Natural killer cell (primary cell): ENCODE measurements around the gene NPAS3. TPM values are rescaled to one million over a fixed set of nuclear protein-coding genes. Genes with fewer than 3 reads are reported as not detected.

Experiments used
- ATAC-seq, 3 donors: fragments of 150-1000 bp in 2 of 3; fragments of 200-7000 bp in 1 of 3; cut with Tn5 transposase; 1 replicate in 1 of 3; 2 replicates in 2 of 3; pipeline ENCODE4 v1.10.0; 2021; ENCODE audit warnings: mild to moderate bottlenecking in 2 of 3, moderate library complexity in 2 of 3
- DNase-seq, 2 donors: peaks; one replicate each; pipeline versions ENCODE4 v3.0.0 to v3.0.0-alpha.2; 2013 to 2021; ENCODE audit warnings: mixed read lengths in 1 of 2
- H3K27ac ChIP-seq: one replicate; pipeline ENCODE4 v1.5.1; 2013; ENCODE audit warnings: mild to moderate bottlenecking, low read length
- H3K27me3 ChIP-seq: one replicate; pipeline ENCODE4 v1.6.1; 2013; ENCODE audit warnings: low read length; ENCODE audit not compliant: control insufficient read depth, insufficient read depth
- H3K36me3 ChIP-seq: one replicate; pipeline ENCODE4 v1.6.1; 2013; ENCODE audit warnings: low read length; ENCODE audit not compliant: control insufficient read depth, insufficient read depth
- H3K4me1 ChIP-seq: one replicate; pipeline ENCODE4 v1.6.1; 2013; ENCODE audit warnings: low read length; ENCODE audit not compliant: control insufficient read depth, insufficient read depth
- H3K4me3 ChIP-seq: one replicate; pipeline ENCODE4 v1.5.1; 2013; ENCODE audit warnings: low read length
- H3K9me3 ChIP-seq: one replicate; pipeline ENCODE4 v1.6.1; 2013; ENCODE audit warnings: low read length; ENCODE audit not compliant: control insufficient read depth, insufficient read depth
- H3K27ac Mint-ChIP-seq, 2 donors: one replicate each; pipeline ENCODE4 v1.8.0; 2022; ENCODE audit warnings: mild to moderate bottlenecking in 2 of 2, mixed read lengths in 2 of 2, moderate library complexity in 1 of 2
- H3K27me3 Mint-ChIP-seq, 2 donors: one replicate each; pipeline ENCODE4 v1.8.0; 2022; ENCODE audit warnings: low read depth in 2 of 2, mixed read lengths in 2 of 2
- H3K36me3 Mint-ChIP-seq: one replicate; pipeline ENCODE4 v1.8.0; 2022; ENCODE audit warnings: mixed read lengths
- H3K4me1 Mint-ChIP-seq, 2 donors: one replicate each; pipeline ENCODE4 v1.8.0; 2022; ENCODE audit warnings: mixed read lengths in 2 of 2
- H3K4me3 Mint-ChIP-seq: one replicate; pipeline ENCODE4 v1.8.0; 2022; ENCODE audit warnings: mild to moderate bottlenecking, moderate library complexity, mixed read lengths
- H3K9me3 Mint-ChIP-seq, 2 donors: one replicate each; pipeline ENCODE4 v1.8.0; 2022; ENCODE audit warnings: mixed read lengths in 2 of 2
- WGBS: methylation state at CpG from one replicate; pipeline ENCODE4 v1.1.7; 2013; ENCODE audit warnings: missing lambda C conversion rate; ENCODE audit not compliant: insufficient coverage; 5-methylcytosine and 5-hydroxymethylcytosine counted together
- intact Hi-C: fragments of 100-400 bp; cut with micrococcal nuclease; formaldehyde crosslinking; loops from one replicate; pipeline ENCODE4 v1.14.2; 2022
- total RNA-seq, 4 donors: library from RNA; stranded (reverse); fragments of 120-200 nt in 1 of 4; gene quantifications; one replicate each; pipeline versions ENCODE4 v1.2.3 to v1.2.4, GENCODE V29; 2013 to 2022
- TF ChIP-seq, protein P1 (sequence below): fragments of 200-600 bp; IDR thresholded peaks from one replicate; pipeline ENCODE4 v1.8.0; 2022; ENCODE audit warnings: antibody characterized with exemption

Gene NPAS3
- total RNA-seq, 3 donors from 2014 or later (not counting 1 experiment from before 2014, with no cell fraction given): not detected

DNA sequence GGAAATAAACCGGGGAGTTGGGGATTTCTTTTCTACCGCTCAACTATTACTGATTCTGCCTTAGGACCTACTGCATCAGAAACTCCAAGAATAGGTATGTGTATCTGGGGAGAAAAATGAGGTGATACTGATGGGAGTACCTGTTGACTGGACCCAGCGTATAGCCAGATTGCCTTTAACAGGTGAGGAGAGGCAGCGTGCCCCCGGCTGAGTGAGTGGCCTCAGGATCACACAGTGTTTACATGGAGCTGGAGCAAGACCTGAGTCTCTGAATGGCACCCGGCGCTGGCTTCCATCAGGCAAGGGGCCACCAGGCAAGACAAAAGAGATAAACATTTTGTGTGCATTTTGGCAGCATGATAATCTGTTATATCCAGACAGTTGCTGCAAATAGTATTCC, 516.0 kb downstream of the NPAS3 start:
- DNase-seq (no peak), ATAC-seq (no peak)
- Histone ChIP-seq H3K4me1 (no peaks in the 10 kb centered on the region), H3K27ac (no peak overlapping the region), H3K4me3 (no peak overlapping the region), H3K9me3 (no peaks in the 10 kb centered on the region), H3K36me3 (no peaks in the 10 kb centered on the region), H3K27me3 (no peaks in the 10 kb centered on the region)
- Mint-ChIP-seq H3K36me3 (no peaks in the 10 kb centered on the region), H3K4me3 (no peak overlapping the region), H3K27ac (no peak overlapping the region), H3K27me3 (no peaks in the 10 kb centered on the region), H3K4me1 (peaks cover 6 to 14% of the 10 kb centered on the region in 2 donors), H3K9me3 (peaks cover 0 to 3% of the 10 kb centered on the region in 2 donors)
- WGBS: 82% methylated on average over 7 of the region's 7 CpGs
- TF ChIP-seq, protein P1, sequence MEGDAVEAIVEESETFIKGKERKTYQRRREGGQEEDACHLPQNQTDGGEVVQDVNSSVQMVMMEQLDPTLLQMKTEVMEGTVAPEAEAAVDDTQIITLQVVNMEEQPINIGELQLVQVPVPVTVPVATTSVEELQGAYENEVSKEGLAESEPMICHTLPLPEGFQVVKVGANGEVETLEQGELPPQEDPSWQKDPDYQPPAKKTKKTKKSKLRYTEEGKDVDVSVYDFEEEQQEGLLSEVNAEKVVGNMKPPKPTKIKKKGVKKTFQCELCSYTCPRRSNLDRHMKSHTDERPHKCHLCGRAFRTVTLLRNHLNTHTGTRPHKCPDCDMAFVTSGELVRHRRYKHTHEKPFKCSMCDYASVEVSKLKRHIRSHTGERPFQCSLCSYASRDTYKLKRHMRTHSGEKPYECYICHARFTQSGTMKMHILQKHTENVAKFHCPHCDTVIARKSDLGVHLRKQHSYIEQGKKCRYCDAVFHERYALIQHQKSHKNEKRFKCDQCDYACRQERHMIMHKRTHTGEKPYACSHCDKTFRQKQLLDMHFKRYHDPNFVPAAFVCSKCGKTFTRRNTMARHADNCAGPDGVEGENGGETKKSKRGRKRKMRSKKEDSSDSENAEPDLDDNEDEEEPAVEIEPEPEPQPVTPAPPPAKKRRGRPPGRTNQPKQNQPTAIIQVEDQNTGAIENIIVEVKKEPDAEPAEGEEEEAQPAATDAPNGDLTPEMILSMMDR: no peak
- intact Hi-C loops: no loop called here

DNA sequence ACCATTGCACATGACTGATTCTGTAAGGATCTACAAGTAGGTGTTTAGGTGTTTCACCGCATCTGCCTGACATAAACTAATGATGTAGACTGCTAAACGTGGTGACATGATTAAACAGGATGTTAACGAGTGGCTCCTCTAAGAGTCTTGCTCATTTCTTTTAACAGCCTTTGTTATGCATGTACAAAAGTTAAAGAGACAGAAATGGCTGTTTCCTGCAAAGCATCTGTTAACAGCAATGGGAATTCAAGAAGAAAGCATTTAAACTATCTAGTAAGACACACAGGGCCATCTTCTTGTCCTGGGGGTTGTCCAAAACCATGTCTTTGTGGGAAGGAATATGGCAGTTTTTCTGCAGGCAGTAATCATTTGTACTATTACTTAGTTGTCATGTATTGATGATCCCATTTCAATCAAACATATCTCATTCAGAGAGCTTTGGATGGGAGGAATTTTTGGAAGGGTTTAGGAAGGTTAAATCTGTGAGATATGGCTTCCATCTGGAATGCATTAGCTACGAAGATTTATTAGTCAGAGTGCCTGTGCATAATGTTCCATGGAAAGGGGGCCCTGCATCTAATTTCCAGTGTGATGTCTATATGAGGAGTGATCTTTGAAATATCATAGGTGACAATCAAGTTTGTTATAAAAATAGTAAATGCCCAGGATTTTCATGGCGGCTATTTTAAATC, 517.1 kb downstream of the NPAS3 start:
- H3K4me3 ChIP-seq: no peak overlapping the region
- Mint-ChIP-seq H3K27ac (no peak overlapping the region), H3K27me3 (no peaks in the 10 kb centered on the region), H3K9me3 (peaks cover 0 to 3% of the 10 kb centered on the region in 2 donors), H3K36me3 (no peaks in the 10 kb centered on the region), H3K4me3 (no peak overlapping the region), H3K4me1 (peaks cover 6 to 14% of the 10 kb centered on the region in 2 donors)
- no peaks in the 10 kb centered on the region for H3K36me3 ChIP-seq
- DNase-seq (no peak), ATAC-seq (no peak)
- TF ChIP-seq, protein P1: no peak
- intact Hi-C loops: no loop called here
- H3K27ac ChIP-seq: no peak overlapping the region
- no peaks in the 10 kb centered on the region for H3K4me1 ChIP-seq
- no peaks in the 10 kb centered on the region for H3K27me3 ChIP-seq
- WGBS: 86% methylated on average over 5 of the region's 5 CpGs
- no peaks in the 10 kb centered on the region for H3K9me3 ChIP-seq

DNA sequence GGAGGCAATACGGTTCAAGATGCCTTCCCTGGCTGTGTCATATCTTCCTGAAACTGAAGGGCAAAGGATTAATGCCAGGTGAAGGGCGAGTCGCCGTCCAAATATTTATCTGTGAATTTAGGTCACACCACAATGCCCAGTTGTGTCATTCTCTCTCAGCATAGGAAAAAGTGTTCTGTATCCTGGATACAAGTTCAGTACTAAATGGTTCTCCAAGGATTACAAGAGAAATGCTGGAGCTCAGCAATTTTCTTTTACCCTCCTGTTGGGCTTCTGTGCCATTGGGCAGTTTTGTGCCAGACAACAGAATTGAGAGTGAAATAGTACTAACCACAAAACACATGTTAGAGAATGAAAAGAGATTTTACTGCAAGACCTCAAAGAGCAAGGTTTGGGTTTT, 518.3 kb downstream of the NPAS3 start:
- peaks cover 0 to 3% of the 10 kb centered on the region in 2 donors for H3K9me3 Mint-ChIP-seq
- intact Hi-C loops: no loop called here
- H3K27ac Mint-ChIP-seq: no peak overlapping the region
- Histone ChIP-seq H3K4me1 (no peaks in the 10 kb centered on the region), H3K36me3 (no peaks in the 10 kb centered on the region), H3K4me3 (no peak overlapping the region), H3K27me3 (no peaks in the 10 kb centered on the region), H3K9me3 (no peaks in the 10 kb centered on the region), H3K27ac (no peak overlapping the region)
- ATAC-seq (no peak), DNase-seq (no peak)
- peaks cover 6 to 14% of the 10 kb centered on the region in 2 donors for H3K4me1 Mint-ChIP-seq
- no peak overlapping the region for H3K4me3 Mint-ChIP-seq
- no peaks in the 10 kb centered on the region for H3K36me3 Mint-ChIP-seq
- 89% methylated on average over 4 of the region's 4 CpGs for WGBS
- TF ChIP-seq, protein P1: no peak
- H3K27me3 Mint-ChIP-seq: no peaks in the 10 kb centered on the region

DNA sequence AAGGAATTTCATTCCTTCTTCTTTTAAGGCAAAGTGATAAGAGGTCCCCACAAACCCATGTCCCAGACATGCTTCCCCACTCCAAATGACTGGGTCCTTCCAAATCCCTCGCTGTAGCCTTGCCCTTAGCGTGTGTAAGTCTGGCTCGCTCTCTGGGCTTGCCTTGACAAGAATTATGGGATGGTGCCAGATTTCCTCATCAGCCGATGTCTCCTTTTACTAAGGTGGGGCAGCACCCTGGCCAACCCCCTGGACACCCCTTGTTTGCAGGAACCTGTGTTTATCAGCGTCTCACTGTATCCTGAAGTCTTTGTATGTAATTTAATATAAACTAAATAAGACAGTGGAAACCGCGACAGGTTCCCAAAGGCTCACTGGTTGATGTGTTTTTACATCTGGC, 518.9 kb downstream of the NPAS3 start:
- TF ChIP-seq, protein P1: no peak
- Mint-ChIP-seq H3K4me3 (no peak overlapping the region), H3K36me3 (no peaks in the 10 kb centered on the region), H3K27ac (no peak overlapping the region), H3K4me1 (peaks cover 6 to 14% of the 10 kb centered on the region in 2 donors), H3K9me3 (peaks cover 0 to 3% of the 10 kb centered on the region in 2 donors), H3K27me3 (no peaks in the 10 kb centered on the region)
- Histone ChIP-seq H3K9me3 (no peaks in the 10 kb centered on the region), H3K4me3 (no peak overlapping the region), H3K27ac (no peak overlapping the region), H3K36me3 (no peaks in the 10 kb centered on the region), H3K27me3 (no peaks in the 10 kb centered on the region), H3K4me1 (no peaks in the 10 kb centered on the region)
- WGBS: 89% methylated on average over 7 of the region's 7 CpGs
- DNase-seq (no peak), ATAC-seq (no peak)
- intact Hi-C loops: no loop called here
